ENCODE results near the gene OPN1MW. TPM values are rescaled to one million over a fixed set of nuclear protein-coding genes. Genes with fewer than 3 reads are reported as not detected.
"Not testable (repeated sequence)": the region's sequence is repeated elsewhere in the genome, so short reads cannot be mapped to it uniquely, and the experiment has no call there.

Gene OPN1MW
- total RNA-seq, 2 donors from 2014 or later, result not detected

DNA sequence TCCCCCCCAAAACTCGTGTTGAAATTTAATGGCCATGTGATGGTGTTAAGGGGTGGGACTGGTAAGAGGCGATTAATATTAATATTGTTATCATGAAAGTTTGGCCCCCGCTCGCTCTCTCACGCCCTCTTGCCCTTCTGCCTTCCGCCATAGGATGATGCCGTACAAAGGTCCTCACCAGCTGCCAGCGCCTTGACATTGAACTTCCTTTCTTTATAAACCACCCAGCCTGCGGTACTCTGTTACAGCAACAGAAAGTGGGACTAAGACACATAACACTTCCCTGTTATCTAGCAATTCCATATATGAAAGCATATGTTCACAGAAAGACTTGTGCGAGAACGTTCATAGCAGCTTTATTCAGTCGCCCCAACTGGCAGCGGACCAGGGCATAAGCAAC is 14.0 kb upstream of the OPN1MW start:
- H3K36me3 Mint-ChIP-seq; H3K27me3 Mint-ChIP-seq; H3K27ac Mint-ChIP-seq; H3K4me3 Mint-ChIP-seq; H3K4me1 Mint-ChIP-seq (ENCODE audit: low read depth in 2 of 2); DNase-seq (ENCODE audit: low spot score); ATAC-seq; H3K9me3 Mint-ChIP-seq: not testable (repeated sequence)

- peak; percentile 99 for ATAC-seq
- H3K27ac Mint-ChIP-seq, result not testable (repeated sequence)
Observed at GRCh38 chrX:154172535-154172943, 9.9 kb upstream of the OPN1MW start.

GRCh38 chrX:154174356-154174755 is 8.0 kb upstream of the OPN1MW start:
- not testable (repeated sequence) for H3K27me3 Mint-ChIP-seq; H3K9me3 Mint-ChIP-seq; DNase-seq (ENCODE audit: low spot score); H3K4me1 Mint-ChIP-seq (ENCODE audit: low read depth in 2 of 2); H3K27ac Mint-ChIP-seq; H3K36me3 Mint-ChIP-seq; ATAC-seq; H3K4me3 Mint-ChIP-seq

More at GRCh38 chrX:154172535-154172943, 9.9 kb upstream of the OPN1MW start:
- H3K36me3 Mint-ChIP-seq; DNase-seq (ENCODE audit: low spot score); H3K9me3 Mint-ChIP-seq; H3K4me1 Mint-ChIP-seq (ENCODE audit: low read depth in 2 of 2); H3K27me3 Mint-ChIP-seq; H3K4me3 Mint-ChIP-seq: not testable (repeated sequence)

GRCh38 chrX:154183794-154184193 is 1.4 kb downstream of the OPN1MW start:
- H3K4me1 Mint-ChIP-seq (ENCODE audit: low read depth in 2 of 2); H3K9me3 Mint-ChIP-seq: not testable (repeated sequence)

GRCh38 chrX:154192846-154193245 is 10.4 kb downstream of the OPN1MW start:
- not testable (repeated sequence) for H3K4me3 Mint-ChIP-seq; H3K4me1 Mint-ChIP-seq (ENCODE audit: low read depth in 2 of 2); H3K36me3 Mint-ChIP-seq; DNase-seq (ENCODE audit: low spot score); H3K27ac Mint-ChIP-seq; H3K9me3 Mint-ChIP-seq; H3K27me3 Mint-ChIP-seq; ATAC-seq

More at GRCh38 chrX:154183794-154184193, 1.4 kb downstream of the OPN1MW start:
- not testable (repeated sequence) for H3K36me3 Mint-ChIP-seq; H3K27me3 Mint-ChIP-seq; DNase-seq (ENCODE audit: low spot score); ATAC-seq; H3K4me3 Mint-ChIP-seq; H3K27ac Mint-ChIP-seq

- not testable (repeated sequence) for ATAC-seq; H3K27me3 Mint-ChIP-seq; DNase-seq (ENCODE audit: low spot score); H3K27ac Mint-ChIP-seq; H3K36me3 Mint-ChIP-seq; H3K4me1 Mint-ChIP-seq (ENCODE audit: low read depth in 2 of 2); H3K4me3 Mint-ChIP-seq; H3K9me3 Mint-ChIP-seq
Observed at GRCh38 chrX:154194316-154194715, 11.9 kb downstream of the OPN1MW start.

- not testable (repeated sequence) for H3K9me3 Mint-ChIP-seq
Observed at GRCh38 chrX:154196466-154196865, 14.1 kb downstream of the OPN1MW start.

GRCh38 chrX:154209670-154210418 is 27.4 kb downstream of the OPN1MW start:
- not testable (repeated sequence) for H3K36me3 Mint-ChIP-seq; H3K27me3 Mint-ChIP-seq; H3K4me1 Mint-ChIP-seq (ENCODE audit: low read depth in 2 of 2); H3K27ac Mint-ChIP-seq; H3K4me3 Mint-ChIP-seq; H3K9me3 Mint-ChIP-seq; DNase-seq (ENCODE audit: low spot score)
- peak; percentile 97 to 99 for ATAC-seq

More at GRCh38 chrX:154196466-154196865, 14.1 kb downstream of the OPN1MW start:
- not testable (repeated sequence) for H3K4me1 Mint-ChIP-seq (ENCODE audit: low read depth in 2 of 2); DNase-seq (ENCODE audit: low spot score); ATAC-seq; H3K36me3 Mint-ChIP-seq; H3K4me3 Mint-ChIP-seq; H3K27me3 Mint-ChIP-seq; H3K27ac Mint-ChIP-seq

- H3K27me3 Mint-ChIP-seq; DNase-seq (ENCODE audit: low spot score); ATAC-seq; H3K4me3 Mint-ChIP-seq; H3K4me1 Mint-ChIP-seq (ENCODE audit: low read depth in 2 of 2); H3K36me3 Mint-ChIP-seq; H3K9me3 Mint-ChIP-seq; H3K27ac Mint-ChIP-seq: not testable (repeated sequence)
Observed at GRCh38 chrX:154211057-154211456, 28.7 kb downstream of the OPN1MW start.

- H3K4me3 Mint-ChIP-seq; H3K27me3 Mint-ChIP-seq; H3K4me1 Mint-ChIP-seq (ENCODE audit: low read depth in 2 of 2); H3K9me3 Mint-ChIP-seq; ATAC-seq; H3K27ac Mint-ChIP-seq; DNase-seq (ENCODE audit: low spot score); H3K36me3 Mint-ChIP-seq: not testable (repeated sequence)
Observed at GRCh38 chrX:154211499-154211898, 29.1 kb downstream of the OPN1MW start.

DNA sequence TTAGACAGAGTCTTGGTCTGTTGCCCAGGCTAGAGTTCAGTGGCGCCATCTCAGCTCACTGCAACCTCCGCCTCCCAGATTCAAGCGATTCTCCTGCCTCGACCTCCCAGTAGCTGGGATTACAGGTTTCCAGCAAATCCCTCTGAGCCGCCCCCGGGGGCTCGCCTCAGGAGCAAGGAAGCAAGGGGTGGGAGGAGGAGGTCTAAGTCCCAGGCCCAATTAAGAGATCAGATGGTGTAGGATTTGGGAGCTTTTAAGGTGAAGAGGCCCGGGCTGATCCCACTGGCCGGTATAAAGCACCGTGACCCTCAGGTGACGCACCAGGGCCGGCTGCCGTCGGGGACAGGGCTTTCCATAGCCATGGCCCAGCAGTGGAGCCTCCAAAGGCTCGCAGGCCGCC is 37.1 kb downstream of the OPN1MW start, which contains the start of gene OPN1MW2:
TSS of gene OPN1MW2 (plus strand) at position 301 of the 400 bp plus-strand sequence. CDS start at position 361, 60 bp downstream.
- H3K27ac Mint-ChIP-seq; DNase-seq (ENCODE audit: low spot score); H3K9me3 Mint-ChIP-seq; H3K4me1 Mint-ChIP-seq (ENCODE audit: low read depth in 2 of 2); H3K36me3 Mint-ChIP-seq; ATAC-seq; H3K4me3 Mint-ChIP-seq; H3K27me3 Mint-ChIP-seq: not testable (repeated sequence)

DNA sequence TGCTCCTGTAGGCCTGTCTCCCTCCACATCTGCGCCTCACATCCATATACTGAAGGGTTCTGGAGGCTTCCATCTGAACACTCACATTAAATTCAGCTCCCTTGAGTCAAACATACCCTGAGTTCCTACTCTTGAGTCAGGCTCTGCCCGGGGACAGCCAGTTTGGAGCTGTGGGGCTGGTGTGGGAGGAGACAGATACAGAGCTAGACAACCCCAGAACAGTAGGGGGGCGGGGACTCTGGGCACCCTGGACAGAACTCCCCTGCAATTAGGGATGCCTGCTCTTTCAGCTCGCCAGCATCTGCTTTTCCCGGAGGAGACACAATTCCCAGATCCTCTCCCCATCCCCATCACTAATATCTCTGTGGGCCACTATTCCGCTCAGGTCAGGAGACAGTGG is 42.9 kb downstream of the OPN1MW start:
- not testable (repeated sequence) for H3K36me3 Mint-ChIP-seq; H3K4me3 Mint-ChIP-seq; H3K4me1 Mint-ChIP-seq (ENCODE audit: low read depth in 2 of 2); ATAC-seq; H3K9me3 Mint-ChIP-seq; H3K27me3 Mint-ChIP-seq; H3K27ac Mint-ChIP-seq; DNase-seq (ENCODE audit: low spot score)

- ATAC-seq; DNase-seq (ENCODE audit: low spot score); H3K27me3 Mint-ChIP-seq; H3K4me1 Mint-ChIP-seq (ENCODE audit: low read depth in 2 of 2); H3K27ac Mint-ChIP-seq; H3K4me3 Mint-ChIP-seq; H3K9me3 Mint-ChIP-seq; H3K36me3 Mint-ChIP-seq: not testable (repeated sequence)
Observed at GRCh38 chrX:154226706-154227105, 44.3 kb downstream of the OPN1MW start.

DNA sequence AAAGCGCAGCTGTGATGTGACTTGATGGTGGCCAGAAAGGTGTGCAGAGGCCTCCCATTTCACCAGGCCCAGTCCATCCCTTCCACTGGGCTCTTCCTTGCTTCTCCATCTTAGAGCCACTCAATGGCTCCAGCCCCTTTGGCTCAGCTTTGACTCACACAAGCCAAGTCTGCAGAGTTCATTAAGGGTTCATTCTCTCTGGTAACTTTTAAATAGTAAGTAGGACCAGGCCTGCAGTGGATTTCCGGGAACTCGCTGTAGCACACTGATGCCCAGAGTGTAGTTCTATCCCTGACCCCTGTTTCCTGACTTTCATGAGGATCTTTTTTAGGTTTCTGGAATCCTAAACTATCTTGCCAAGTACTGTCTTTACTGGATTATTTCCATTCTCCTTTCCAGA is 49.0 kb downstream of the OPN1MW start:
- H3K27me3 Mint-ChIP-seq; H3K9me3 Mint-ChIP-seq; H3K36me3 Mint-ChIP-seq; ATAC-seq; H3K4me3 Mint-ChIP-seq; H3K4me1 Mint-ChIP-seq (ENCODE audit: low read depth in 2 of 2); DNase-seq (ENCODE audit: low spot score); H3K27ac Mint-ChIP-seq: not testable (repeated sequence)

- not testable (repeated sequence) for H3K27me3 Mint-ChIP-seq; H3K4me3 Mint-ChIP-seq; H3K36me3 Mint-ChIP-seq; ATAC-seq; H3K27ac Mint-ChIP-seq; H3K4me1 Mint-ChIP-seq (ENCODE audit: low read depth in 2 of 2); DNase-seq (ENCODE audit: low spot score); H3K9me3 Mint-ChIP-seq
Observed at GRCh38 chrX:154233620-154234019, 51.2 kb downstream of the OPN1MW start.

Measured in natural killer cell treated with Interleukin-12 subunit alpha and Interleukin-12 subunit beta and Interleukin-15 and Interleukin-18, amount 100 ng/mL, for 72 hours (primary cell).